Measurements from ENCODE around the gene MAP3K14. TPM values are rescaled to one million over a fixed set of nuclear protein-coding genes. Genes with fewer than 3 reads are reported as not detected.
"Not testable (repeated sequence)": the region's sequence is repeated elsewhere in the genome, so short reads cannot be mapped to it uniquely, and the experiment has no call there.

MAP3K14 gene
- total RNA-seq, 2 donors from 2014 or later = 8.2 to 10.6 TPM

GRCh38 chr17:45253879-45254278 lies 62.9 kb downstream of the MAP3K14 start:
- Histone ChIP-seq H3K27me3 (no peaks in the 10 kb centered on the region), H3K27ac (no peak overlapping the region), H3K4me1 (no peaks in the 10 kb centered on the region), H3K36me3 (no peaks in the 10 kb centered on the region), H3K9me3 (no peaks in the 10 kb centered on the region), H3K4me3 (no peak overlapping the region)
- no peak for TF ChIP-seq CTCF (IDR thresholded peaks at IDR 0.05)
- DNase-seq (ENCODE audit: low spot score) = no peak

GRCh38 chr17:45253237-45253636 lies 63.6 kb downstream of the MAP3K14 start:
- H3K27me3 ChIP-seq; H3K36me3 ChIP-seq; DNase-seq (ENCODE audit: low spot score); H3K27ac ChIP-seq; H3K4me3 ChIP-seq; H3K9me3 ChIP-seq; H3K4me1 ChIP-seq: not testable (repeated sequence)

- no peak for TF ChIP-seq CTCF (IDR thresholded peaks at IDR 0.05)
- H3K4me1 ChIP-seq = peaks cover 0 to 15% of the 10 kb centered on the region in 2 donors
- no peak overlapping the region for H3K27ac ChIP-seq
- no peak overlapping the region for H3K4me3 ChIP-seq
- H3K27me3 ChIP-seq = no peaks in the 10 kb centered on the region
- no peaks in the 10 kb centered on the region for H3K36me3 ChIP-seq
- no peak for DNase-seq (ENCODE audit: low spot score)
- H3K9me3 ChIP-seq = no peaks in the 10 kb centered on the region
Measured at GRCh38 chr17:45251931-45252330, 64.9 kb downstream of the MAP3K14 start.

GRCh38 chr17:45248132-45248957 lies 68.5 kb downstream of the MAP3K14 start:
- H3K27me3 ChIP-seq = no peaks in the 10 kb centered on the region
- H3K36me3 ChIP-seq = peaks cover 4% of the 10 kb centered on the region
- no peak for TF ChIP-seq CTCF (IDR thresholded peaks at IDR 0.05)
- H3K27ac ChIP-seq = peak overlapping the region; percentile 62 to 70
- no peaks in the 10 kb centered on the region for H3K9me3 ChIP-seq
- DNase-seq (ENCODE audit: low spot score) = no peak
- H3K4me1 ChIP-seq = peaks cover 0 to 22% of the 10 kb centered on the region in 2 donors
- peak overlapping the region; percentile 39 to 61 for H3K4me3 ChIP-seq

- H3K4me3 ChIP-seq = peak overlapping the region; percentile 39 to 61
- H3K4me1 ChIP-seq = peaks cover 0 to 22% of the 10 kb centered on the region in 2 donors
- H3K27me3 ChIP-seq = no peaks in the 10 kb centered on the region
- peak overlapping the region; percentile 62 to 70 for H3K27ac ChIP-seq
- DNase-seq (ENCODE audit: low spot score) = peak; percentile 81
- H3K9me3 ChIP-seq = no peaks in the 10 kb centered on the region
- peaks cover 10% of the 10 kb centered on the region for H3K36me3 ChIP-seq
- no peak for TF ChIP-seq CTCF (IDR thresholded peaks at IDR 0.05)
Measured at GRCh38 chr17:45247429-45248131, 69.2 kb downstream of the MAP3K14 start.

- H3K36me3 ChIP-seq = peaks cover 13% of the 10 kb centered on the region
- no peaks in the 10 kb centered on the region for H3K9me3 ChIP-seq
- TF ChIP-seq CTCF (IDR thresholded peaks at IDR 0.05) = peak; percentile 37 to 61
- H3K27ac ChIP-seq = peak overlapping the region; percentile 62 to 70
- peaks cover 0 to 22% of the 10 kb centered on the region in 2 donors for H3K4me1 ChIP-seq
- H3K4me3 ChIP-seq = peak overlapping the region; percentile 39 to 61
- H3K27me3 ChIP-seq = no peaks in the 10 kb centered on the region
- DNase-seq (ENCODE audit: low spot score) = no peak
Measured at GRCh38 chr17:45246861-45247428, 69.9 kb downstream of the MAP3K14 start.
